PFSK-1 (cell line): Measurements from ENCODE around the gene POLR3H.

Experiments used
- POLR2AphosphoS5 ChIP-seq: IDR thresholded peaks from 2 replicates; pipeline ENCODE4 v1.6.1; 2012; ENCODE audit warnings: low read depth, mild to moderate bottlenecking, control low read depth, low read length, moderate library complexity
- TAF1 ChIP-seq: IDR thresholded peaks from 2 replicates; pipeline ENCODE4 v1.6.1; 2012; ENCODE audit warnings: low read length, control low read depth, borderline replicate concordance; ENCODE audit not compliant: insufficient read depth

- TF ChIP-seq POLR2AphosphoS5 (no peak), TAF1 (no peak)
Observed at GRCh38 chr22:41562461-41562860, 18.2 kb upstream of the POLR3H start.
